GM19025 (cell line): ENCODE measurements around the gene STEAP1B.
"Not testable (repeated sequence)": the region's sequence is repeated elsewhere in the genome, so short reads cannot be mapped to it uniquely, and the experiment has no call there.

Experiments used
- ATAC-seq: cut with Tn5 transposase; IDR thresholded peaks from one replicate; pipeline ENCODE4 v1.9.1; 2021; ENCODE audit warnings: mild to moderate bottlenecking, low read depth, moderate library complexity; ENCODE audit not compliant: unreplicated experiment

The STEAP1B gene

GRCh38 chr7:22501336-22501735, 1.3 kb upstream of the STEAP1B start:
- ATAC-seq, result not testable (repeated sequence)

GRCh38 chr7:22499044-22499443, 944 bp downstream of the STEAP1B start:
- no peak for ATAC-seq

- not testable (repeated sequence) for ATAC-seq
These were observed 3.1 kb downstream of the STEAP1B start for GRCh38 chr7:22496912-22497311.

GRCh38 chr7:22496296-22496888, 3.6 kb downstream of the STEAP1B start:
- not testable (repeated sequence) for ATAC-seq

GRCh38 chr7:22493160-22493925, 6.6 kb downstream of the STEAP1B start:
- not testable (repeated sequence) for ATAC-seq

- no peak for ATAC-seq
These were observed 11.1 kb downstream of the STEAP1B start for GRCh38 chr7:22488643-22489462.

GRCh38 chr7:22487978-22488642, 11.9 kb downstream of the STEAP1B start:
- no peak for ATAC-seq

- no peak for ATAC-seq
These were observed 13.4 kb downstream of the STEAP1B start for GRCh38 chr7:22486597-22486996.

- ATAC-seq, result no peak
These were observed 14.8 kb downstream of the STEAP1B start for GRCh38 chr7:22485189-22485588.

- ATAC-seq, result no peak
These were observed 17.5 kb downstream of the STEAP1B start for GRCh38 chr7:22482503-22482902.

- ATAC-seq, result no peak
These were observed 18.3 kb downstream of the STEAP1B start for GRCh38 chr7:22481726-22482125.

- no peak for ATAC-seq
These were observed 19.4 kb downstream of the STEAP1B start for GRCh38 chr7:22480523-22481075.

GRCh38 chr7:22477876-22478450, 22.0 kb downstream of the STEAP1B start:
- ATAC-seq, result no peak

- no peak for ATAC-seq
These were observed 22.7 kb downstream of the STEAP1B start for GRCh38 chr7:22477262-22477661.

GRCh38 chr7:22476824-22477223, 23.2 kb downstream of the STEAP1B start:
- ATAC-seq, result no peak

GRCh38 chr7:22474645-22475044, 25.3 kb downstream of the STEAP1B start:
- no peak for ATAC-seq

GRCh38 chr7:22470981-22471380, 29.0 kb downstream of the STEAP1B start:
- ATAC-seq, result no peak

- ATAC-seq, result no peak
These were observed 30.4 kb downstream of the STEAP1B start for GRCh38 chr7:22469371-22470143.

- ATAC-seq, result no peak
These were observed 31.4 kb downstream of the STEAP1B start for GRCh38 chr7:22468609-22469008.
